ENCODE measurements around the gene PTPRN. TPM values are rescaled to one million over a fixed set of nuclear protein-coding genes. Genes with fewer than 3 reads are reported as not detected.

PTPRN gene
- total and polyA plus RNA-seq, 2 experiments from 2014 or later = 5.1 to 22.1 TPM

GRCh38 chr2:219289537-219290361, 19.5 kb downstream of the PTPRN start:
- Histone ChIP-seq H3K4me3 (no peak overlapping the region), H3K79me2 (replicated peaks; ENCODE audit: insufficient read depth) (no peaks in the 10 kb centered on the region), H3F3A (replicated peaks; ENCODE audit: low read depth) (no peaks in the 10 kb centered on the region), H3K9me2 (ENCODE audit: insufficient read depth) (no peaks in the 10 kb centered on the region), H4K20me1 (replicated peaks; ENCODE audit: insufficient read depth) (no peaks in the 10 kb centered on the region; the same call in 1 of the 2 replicates), H3K4me2 (no peak overlapping the region), H3K36me3 (ENCODE audit: insufficient read depth) (no peaks in the 10 kb centered on the region), H3K27me3 (ENCODE audit: insufficient read depth) (peaks cover 7% of the 10 kb centered on the region; the same call in 1 of the 2 replicates), H3K4me1 (ENCODE audit: insufficient read depth) (peaks cover 7% of the 10 kb centered on the region; the same call in 1 of the 2 replicates), H2AFZ (no peak overlapping the region), H3K27ac (ENCODE audit: low read depth) (no peak overlapping the region)
- ATAC-seq (no peak), DNase-seq (ENCODE audit: low spot score) (no peak)
- peaks cover 12% of the 10 kb centered on the region for H3K4me1 Mint-ChIP-seq
- TF ChIP-seq NANOG (IDR thresholded peaks at IDR 0.05; ENCODE audit: borderline replicate concordance) = no peak
- no peak for TF ChIP-seq CREB1 (CRISPR knock-in tag; IDR thresholded peaks at IDR 0.05; ENCODE audit: low read depth)
- TF ChIP-seq ZNF331 (CRISPR knock-in tag; IDR thresholded peaks at IDR 0.05; ENCODE audit: low read depth) = no peak
- no peak for TF ChIP-seq CTCF (conservative IDR thresholded peaks at IDR 0.05; ENCODE audit: low read depth in 2 of 2)
- TF ChIP-seq POLR2AphosphoS5 (IDR thresholded peaks at IDR 0.05; ENCODE audit: low read depth) = no peak
- TF ChIP-seq ZNF462 (CRISPR knock-in tag; IDR thresholded peaks at IDR 0.05) = no peak
- TF ChIP-seq ETS1 (IDR thresholded peaks at IDR 0.05) = no peak
- no peak overlapping the region for H3K4me3 Mint-ChIP-seq
- no peaks in the 10 kb centered on the region for H3K36me3 Mint-ChIP-seq (ENCODE audit: low read depth)
- H3K9me3 Mint-ChIP-seq = no peaks in the 10 kb centered on the region; the same call in 2 of the 3 replicates
- peaks cover 16% of the 10 kb centered on the region for H3K27me3 Mint-ChIP-seq (ENCODE audit: insufficient read depth, low read depth, poor library complexity)
- H3K27ac Mint-ChIP-seq = no peak overlapping the region

Data from GM23338 (cell line).